Measurements from ENCODE around the gene TWIST2.

DNA sequence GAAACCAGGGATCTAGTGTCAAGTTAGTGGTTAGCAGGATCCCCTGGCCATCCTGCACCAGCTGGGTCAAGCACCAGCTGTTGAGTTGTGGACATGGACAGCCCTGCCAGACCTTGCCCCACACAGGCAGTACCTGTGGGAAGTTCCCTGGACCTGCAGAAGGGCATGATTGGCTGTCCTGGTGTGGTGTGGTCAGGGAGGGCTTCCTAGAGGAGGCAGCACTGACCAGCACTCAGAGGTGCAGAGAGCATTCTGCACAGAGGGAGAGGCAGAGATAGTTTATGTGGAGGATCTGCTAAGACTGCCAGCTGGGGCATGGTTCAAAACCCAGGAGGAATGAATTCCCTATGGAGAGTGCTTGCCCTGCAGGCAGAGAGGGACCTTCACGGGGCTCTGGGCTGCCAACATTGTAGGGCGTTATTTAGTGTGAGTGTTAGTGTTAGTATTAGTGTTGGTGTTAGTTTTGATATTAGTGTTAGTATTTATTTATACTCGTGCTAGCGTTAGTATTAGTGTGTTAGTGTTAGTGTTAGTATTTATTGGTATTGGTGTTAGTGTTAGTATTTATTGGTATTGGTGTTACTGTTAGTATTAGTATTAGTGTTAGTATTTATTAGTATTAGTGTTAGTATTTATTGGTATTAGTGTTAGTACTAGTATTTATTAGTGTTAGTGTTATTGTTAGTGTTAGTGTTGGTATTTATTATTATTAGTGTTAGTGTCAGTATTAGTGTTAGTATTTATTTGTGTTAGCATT, 31.9 kb downstream of the TWIST2 start:
- TF ChIP-seq, protein P1, sequence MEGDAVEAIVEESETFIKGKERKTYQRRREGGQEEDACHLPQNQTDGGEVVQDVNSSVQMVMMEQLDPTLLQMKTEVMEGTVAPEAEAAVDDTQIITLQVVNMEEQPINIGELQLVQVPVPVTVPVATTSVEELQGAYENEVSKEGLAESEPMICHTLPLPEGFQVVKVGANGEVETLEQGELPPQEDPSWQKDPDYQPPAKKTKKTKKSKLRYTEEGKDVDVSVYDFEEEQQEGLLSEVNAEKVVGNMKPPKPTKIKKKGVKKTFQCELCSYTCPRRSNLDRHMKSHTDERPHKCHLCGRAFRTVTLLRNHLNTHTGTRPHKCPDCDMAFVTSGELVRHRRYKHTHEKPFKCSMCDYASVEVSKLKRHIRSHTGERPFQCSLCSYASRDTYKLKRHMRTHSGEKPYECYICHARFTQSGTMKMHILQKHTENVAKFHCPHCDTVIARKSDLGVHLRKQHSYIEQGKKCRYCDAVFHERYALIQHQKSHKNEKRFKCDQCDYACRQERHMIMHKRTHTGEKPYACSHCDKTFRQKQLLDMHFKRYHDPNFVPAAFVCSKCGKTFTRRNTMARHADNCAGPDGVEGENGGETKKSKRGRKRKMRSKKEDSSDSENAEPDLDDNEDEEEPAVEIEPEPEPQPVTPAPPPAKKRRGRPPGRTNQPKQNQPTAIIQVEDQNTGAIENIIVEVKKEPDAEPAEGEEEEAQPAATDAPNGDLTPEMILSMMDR (IDR thresholded peaks at IDR 0.05): no peak
- TF ChIP-seq POLR2A (IDR thresholded peaks at IDR 0.05) (no peak), EP300 (IDR thresholded peaks at IDR 0.05) (no peak), POLR2AphosphoS5 (IDR thresholded peaks at IDR 0.05) (no peak)

All from stomach (tissue), 4 donors.